Activated CD4-positive, alpha-beta memory T cell treated with anti-CD3 and anti-CD28 coated beads, Interleukin-2, amount 10 ng/mL, durations not matched to agents 7 days and 5 days (primary cell): Measurements from ENCODE around the gene ZNF516. TPM values are rescaled to one million over a fixed set of nuclear protein-coding genes. Genes with fewer than 3 reads are reported as not detected.
"Not testable (repeated sequence)": the region's sequence is repeated elsewhere in the genome, so short reads cannot be mapped to it uniquely, and the experiment has no call there.

ENCODE experiments used
- CTCF ChIA-PET: fragments of 350-600 bp; sonication (Branson Sonifier 250); formaldehyde crosslinking; loops from one replicate; lab custom pipeline; 2021; ENCODE audit warnings: antibody characterized with exemption, inconsistent platforms; lab: Charles Lee
- POLR2A ChIA-PET: fragments of 350-600 bp; sonication (Branson Sonifier 250); formaldehyde crosslinking; loops from one replicate; lab custom pipeline; 2021; ENCODE audit warnings: antibody characterized with exemption; lab: Charles Lee
- DNase-seq: peaks from one replicate; pipeline ENCODE4 v3.0.0-alpha.2; 2020
- H3K27ac Mint-ChIP-seq: one replicate; pipeline ENCODE4 v1.8.0; 2021; ENCODE audit warnings: mild to moderate bottlenecking, mixed read lengths
- H3K27me3 Mint-ChIP-seq: one replicate; pipeline ENCODE4 v1.8.0; 2021; ENCODE audit warnings: mixed read lengths
- H3K36me3 Mint-ChIP-seq: one replicate; pipeline ENCODE4 v1.8.0; 2021; ENCODE audit warnings: low read depth, mixed read lengths
- H3K4me1 Mint-ChIP-seq: one replicate; pipeline ENCODE4 v1.8.0; 2021; ENCODE audit warnings: mixed read lengths
- H3K4me3 Mint-ChIP-seq: one replicate; pipeline ENCODE4 v1.8.0; 2021; ENCODE audit warnings: mild to moderate bottlenecking, mixed read lengths
- H3K9me3 Mint-ChIP-seq: one replicate; pipeline ENCODE4 v1.8.0; 2021; ENCODE audit warnings: mixed read lengths
- total RNA-seq, 2 experiments: library from RNA; stranded (reverse); gene quantifications; one replicate each; pipeline ENCODE4 v1.2.3, GENCODE V29; 2021

Gene ZNF516
- total RNA-seq, result 1 to 10 TPM; 3.9 to 5.0 TPM

DNA sequence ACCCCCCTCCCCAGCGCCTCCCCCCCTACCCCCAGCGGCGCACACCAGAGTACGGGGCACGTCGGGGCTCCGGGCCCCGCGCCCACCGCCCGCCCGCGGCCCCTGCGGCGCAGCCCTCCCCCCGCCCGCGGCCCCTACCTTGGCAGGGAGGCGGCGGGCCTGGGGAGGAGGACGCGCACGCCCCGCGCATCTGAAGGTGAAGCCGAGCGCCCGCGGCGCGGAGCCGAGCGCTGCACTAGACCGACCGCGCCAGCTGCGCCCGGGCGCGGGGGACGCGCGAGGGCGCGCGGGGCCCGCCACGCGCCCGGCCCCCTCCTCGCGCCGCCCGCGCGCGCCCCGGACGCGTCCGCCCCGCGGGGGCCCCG, at the start of gene ZNF516:
ZNF516 (minus strand) TSS at position 237 of the 365 bp plus-strand sequence. CDS start 52,188 bp downstream, outside the sequence.
- CTCF ChIA-PET, result no interaction called here
- peak within 1 kb of the TSS; percentile 44 for H3K27ac Mint-ChIP-seq
- peaks cover 66% of the 10 kb centered on the region for H3K27me3 Mint-ChIP-seq
- DNase-seq, result no peak
- POLR2A ChIA-PET, result no interaction called here
- H3K9me3 Mint-ChIP-seq, result no peaks in the 10 kb centered on the region
- peaks cover 34% of the 10 kb centered on the region for H3K4me1 Mint-ChIP-seq
- peaks cover 7% of the 10 kb centered on the region for H3K36me3 Mint-ChIP-seq
- H3K4me3 Mint-ChIP-seq, result peak within 1 kb of the TSS; percentile 85

- peaks cover 2% of the 10 kb centered on the region for H3K27me3 Mint-ChIP-seq
- H3K9me3 Mint-ChIP-seq, result no peaks in the 10 kb centered on the region
- CTCF ChIA-PET, result no interaction called here
- POLR2A ChIA-PET, result no interaction called here
- no peaks in the 10 kb centered on the region for H3K36me3 Mint-ChIP-seq
- no peak overlapping the region for H3K4me3 Mint-ChIP-seq
- no peaks in the 10 kb centered on the region for H3K4me1 Mint-ChIP-seq
- DNase-seq, result no peak
- H3K27ac Mint-ChIP-seq, result no peak overlapping the region
Measured at GRCh38 chr18:76538846-76539245, 43.8 kb upstream of the ZNF516 start.

- Mint-ChIP-seq H3K36me3 (no peaks in the 10 kb centered on the region), H3K4me1 (no peaks in the 10 kb centered on the region), H3K4me3 (no peak overlapping the region), H3K27me3 (peaks cover 2% of the 10 kb centered on the region), H3K27ac (no peak overlapping the region), H3K9me3 (no peaks in the 10 kb centered on the region)
- POLR2A ChIA-PET, result no interaction called here
- no peak for DNase-seq
- CTCF ChIA-PET, result no interaction called here
Measured at GRCh38 chr18:76537621-76538020, 42.6 kb upstream of the ZNF516 start.

GRCh38 chr18:76536593-76536992, 41.6 kb upstream of the ZNF516 start:
- H3K4me1 Mint-ChIP-seq, H3K36me3 Mint-ChIP-seq, H3K27me3 Mint-ChIP-seq, H3K9me3 Mint-ChIP-seq, H3K4me3 Mint-ChIP-seq, H3K27ac Mint-ChIP-seq, DNase-seq, POLR2A ChIA-PET, CTCF ChIA-PET: not testable (repeated sequence)

GRCh38 chr18:76532875-76533274, 37.8 kb upstream of the ZNF516 start:
- peaks cover 4% of the 10 kb centered on the region for H3K27me3 Mint-ChIP-seq
- H3K9me3 Mint-ChIP-seq, result no peaks in the 10 kb centered on the region
- CTCF ChIA-PET, result no interaction called here
- no peak for DNase-seq
- no peaks in the 10 kb centered on the region for H3K36me3 Mint-ChIP-seq
- no peak overlapping the region for H3K27ac Mint-ChIP-seq
- POLR2A ChIA-PET, result no interaction called here
- no peak overlapping the region for H3K4me3 Mint-ChIP-seq
- peaks cover 4% of the 10 kb centered on the region for H3K4me1 Mint-ChIP-seq

- Mint-ChIP-seq H3K4me3 (no peak overlapping the region), H3K9me3 (no peaks in the 10 kb centered on the region), H3K4me1 (peaks cover 4% of the 10 kb centered on the region), H3K27me3 (peaks cover 18% of the 10 kb centered on the region), H3K27ac (no peak overlapping the region), H3K36me3 (no peaks in the 10 kb centered on the region)
- DNase-seq, result no peak
- ChIA-PET POLR2A (no interaction called here), CTCF (no interaction called here)
Measured at GRCh38 chr18:76530846-76531245, 35.8 kb upstream of the ZNF516 start.

DNA sequence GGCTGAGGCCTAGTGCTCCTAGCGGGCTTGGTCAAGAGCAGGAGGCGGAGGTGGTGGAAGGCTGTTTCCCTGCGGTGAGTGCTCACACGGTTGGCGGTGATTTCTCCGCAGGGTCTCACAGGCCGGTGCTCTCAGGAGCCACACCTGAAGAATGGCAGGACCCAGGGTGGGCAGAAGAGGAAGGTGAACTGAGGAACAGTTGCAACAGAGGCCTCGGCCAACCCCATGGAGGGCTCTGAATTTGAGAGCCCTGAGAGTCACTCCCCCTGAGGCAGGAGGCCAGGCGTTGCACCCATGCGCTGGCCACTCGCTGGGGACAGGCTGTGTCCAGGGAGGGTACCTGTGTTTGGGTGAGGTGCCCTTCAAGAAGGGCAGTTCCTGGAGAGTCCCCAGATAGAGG, 35.3 kb upstream of the ZNF516 start:
- peaks cover 20% of the 10 kb centered on the region for H3K27me3 Mint-ChIP-seq
- no peaks in the 10 kb centered on the region for H3K36me3 Mint-ChIP-seq
- H3K9me3 Mint-ChIP-seq, result no peaks in the 10 kb centered on the region
- H3K4me3 Mint-ChIP-seq, result no peak overlapping the region
- POLR2A ChIA-PET, result no interaction called here
- no peak for DNase-seq
- no peak overlapping the region for H3K27ac Mint-ChIP-seq
- CTCF ChIA-PET, result no interaction called here
- peaks cover 4% of the 10 kb centered on the region for H3K4me1 Mint-ChIP-seq

GRCh38 chr18:76529433-76529811, 34.4 kb upstream of the ZNF516 start:
- Mint-ChIP-seq H3K4me3 (no peak overlapping the region), H3K27me3 (peaks cover 25% of the 10 kb centered on the region), H3K9me3 (no peaks in the 10 kb centered on the region), H3K36me3 (no peaks in the 10 kb centered on the region), H3K27ac (no peak overlapping the region), H3K4me1 (peaks cover 7% of the 10 kb centered on the region)
- CTCF ChIA-PET, result interaction anchor here (0.8 kb wide), 1 partner anchor 131 kb away, joined by 3 read pairs; no protein-coding TSS in a partner anchor
- no peak for DNase-seq
- POLR2A ChIA-PET, result no interaction called here

DNA sequence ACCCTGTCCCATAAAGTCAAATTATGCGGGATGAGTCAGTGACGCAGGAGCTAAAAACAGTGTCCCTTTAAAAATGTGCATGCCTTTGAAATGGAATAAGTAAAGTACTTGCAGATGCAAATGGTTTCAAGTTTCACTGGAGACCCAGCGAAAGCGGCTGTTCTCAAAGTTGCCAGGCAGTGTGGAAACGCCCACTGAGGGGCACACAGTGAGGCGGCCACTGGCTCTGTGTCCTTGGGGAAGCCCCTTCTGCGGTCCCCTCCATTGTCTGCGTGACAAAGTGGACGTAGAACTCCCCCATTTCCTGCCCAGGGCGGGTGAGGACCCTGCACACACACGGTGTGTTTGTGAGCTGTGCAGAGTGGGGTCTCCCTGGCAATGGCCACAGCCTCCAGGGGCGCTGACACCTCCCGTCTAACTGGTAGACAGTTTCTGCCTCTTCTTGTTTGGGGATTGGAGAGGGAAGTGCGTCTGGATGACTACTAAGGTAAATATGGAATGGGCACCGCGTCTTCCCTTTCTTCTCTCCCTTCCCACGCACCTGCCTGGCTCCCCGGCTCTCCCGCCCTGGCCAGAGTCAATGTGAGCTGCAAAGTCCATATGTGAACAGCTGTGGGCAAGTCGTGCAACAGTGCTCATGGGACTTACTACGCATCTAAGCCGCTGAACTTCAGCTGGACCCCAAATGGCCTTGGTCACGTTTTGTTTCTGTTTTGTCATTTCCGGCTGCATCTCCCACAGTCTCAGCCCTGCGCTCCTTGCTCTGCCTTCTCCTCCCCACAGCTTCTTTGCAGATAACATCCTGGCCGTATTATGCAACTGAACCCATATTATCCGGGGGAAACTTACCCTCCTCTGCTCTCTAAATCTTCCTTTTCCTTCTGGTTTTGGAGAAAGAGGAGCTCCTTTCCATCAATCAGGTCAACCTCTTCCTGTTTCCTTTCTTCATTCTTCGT, 33.7 kb upstream of the ZNF516 start:
- peaks cover 28% of the 10 kb centered on the region for H3K27me3 Mint-ChIP-seq
- H3K4me3 Mint-ChIP-seq, result no peak overlapping the region
- H3K9me3 Mint-ChIP-seq, result no peaks in the 10 kb centered on the region
- DNase-seq, result no peak
- H3K4me1 Mint-ChIP-seq, result peaks cover 7% of the 10 kb centered on the region
- POLR2A ChIA-PET, result no interaction called here
- CTCF ChIA-PET, result interaction anchor here (0.8 kb wide), 1 partner anchor 130 kb away, joined by 3 read pairs; no protein-coding TSS in a partner anchor
- H3K36me3 Mint-ChIP-seq, result no peaks in the 10 kb centered on the region
- no peak overlapping the region for H3K27ac Mint-ChIP-seq

DNA sequence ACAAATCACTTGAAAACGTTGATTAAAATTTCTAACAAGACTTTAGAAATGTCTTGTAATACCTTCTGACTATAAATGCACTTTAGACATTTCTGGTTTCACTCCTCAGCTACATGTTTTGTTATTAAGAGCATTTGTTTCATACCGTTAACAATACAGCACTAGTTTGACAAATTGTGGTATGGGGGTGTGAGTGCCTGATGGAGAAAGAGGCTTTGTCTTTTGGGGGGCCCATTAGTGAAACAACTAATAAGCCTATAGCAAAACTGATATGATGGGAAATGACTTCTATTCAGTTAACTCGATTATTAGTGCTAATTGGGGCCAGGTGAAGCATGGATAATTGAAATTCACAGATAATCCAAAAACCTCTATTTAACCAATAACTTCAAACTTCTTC, 30.9 kb upstream of the ZNF516 start:
- Mint-ChIP-seq H3K4me1 (peaks cover 7% of the 10 kb centered on the region), H3K27ac (no peak overlapping the region), H3K36me3 (no peaks in the 10 kb centered on the region), H3K9me3 (no peaks in the 10 kb centered on the region), H3K27me3 (peaks cover 30% of the 10 kb centered on the region), H3K4me3 (no peak overlapping the region)
- ChIA-PET CTCF (no interaction called here), POLR2A (no interaction called here)
- no peak for DNase-seq

DNA sequence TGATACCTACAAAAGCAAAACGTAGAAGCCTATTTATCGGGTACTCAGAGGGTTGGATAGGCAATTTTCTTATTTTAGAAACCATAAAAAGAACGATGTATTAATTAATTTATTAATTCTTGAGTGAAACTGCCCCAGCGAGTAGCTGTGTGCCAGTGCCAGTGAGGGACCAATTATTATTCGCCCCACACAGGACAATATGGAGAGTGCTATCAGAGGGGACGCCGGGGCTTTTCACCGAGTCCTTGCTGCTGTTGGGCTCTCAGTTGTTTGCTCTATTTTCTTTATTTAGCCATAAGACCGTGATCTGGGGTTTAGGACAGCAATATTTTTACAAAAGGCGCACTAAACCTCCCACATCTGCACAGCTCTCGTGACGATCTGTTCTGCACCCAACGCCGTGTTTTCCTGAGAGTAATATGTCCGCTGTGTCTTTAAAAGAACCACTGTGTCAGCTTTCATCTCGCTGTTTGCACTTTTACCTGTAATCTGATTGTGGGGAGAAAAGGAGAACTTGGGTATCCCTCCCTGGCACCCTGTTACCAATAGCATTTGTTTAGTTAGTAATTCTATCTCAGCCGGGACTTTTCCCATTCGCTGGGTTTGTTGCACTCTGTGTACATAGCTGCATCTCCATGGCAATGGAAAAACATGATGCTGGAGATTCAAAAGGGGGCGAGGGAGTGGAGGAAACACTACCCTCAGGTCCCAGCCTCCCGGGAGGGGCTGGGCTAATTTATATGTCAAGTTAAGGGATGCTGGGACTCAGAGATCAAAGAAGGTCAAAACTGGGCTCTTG, 30.1 kb upstream of the ZNF516 start:
- Mint-ChIP-seq H3K27ac (no peak overlapping the region), H3K4me3 (no peak overlapping the region), H3K9me3 (no peaks in the 10 kb centered on the region), H3K4me1 (peaks cover 7% of the 10 kb centered on the region), H3K27me3 (peaks cover 30% of the 10 kb centered on the region), H3K36me3 (no peaks in the 10 kb centered on the region)
- ChIA-PET POLR2A (no interaction called here), CTCF (no interaction called here)
- DNase-seq, result no peak

- Mint-ChIP-seq H3K27ac (no peak overlapping the region), H3K9me3 (no peaks in the 10 kb centered on the region), H3K27me3 (peaks cover 32% of the 10 kb centered on the region), H3K36me3 (no peaks in the 10 kb centered on the region), H3K4me1 (peaks cover 7% of the 10 kb centered on the region), H3K4me3 (no peak overlapping the region)
- ChIA-PET CTCF (no interaction called here), POLR2A (no interaction called here)
- DNase-seq, result no peak
Measured at GRCh38 chr18:76524477-76524876, 29.4 kb upstream of the ZNF516 start.

DNA sequence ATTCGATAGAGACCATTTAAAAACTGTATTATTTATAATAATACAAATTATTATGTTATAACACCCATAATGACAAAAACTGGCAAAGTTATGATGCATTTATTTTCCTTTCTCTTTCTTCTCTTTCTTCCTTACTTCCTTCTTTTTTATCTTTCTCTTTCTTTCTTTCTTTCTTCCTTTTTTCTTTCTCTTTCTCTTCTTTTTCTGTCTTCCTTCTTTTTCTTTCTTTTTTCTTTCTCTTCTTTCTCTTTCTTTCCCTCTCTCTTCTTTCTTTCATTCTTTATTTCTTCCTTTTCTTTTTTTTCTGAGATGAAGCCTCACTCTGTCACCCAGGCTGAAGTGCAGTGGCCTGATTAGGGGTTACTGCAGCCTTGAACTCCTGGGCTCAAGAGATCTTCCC, 27.5 kb upstream of the ZNF516 start:
- Mint-ChIP-seq H3K27ac (no peak overlapping the region), H3K36me3 (no peaks in the 10 kb centered on the region), H3K27me3 (peaks cover 44% of the 10 kb centered on the region), H3K9me3 (no peaks in the 10 kb centered on the region), H3K4me1 (peaks cover 7% of the 10 kb centered on the region), H3K4me3 (no peak overlapping the region)
- ChIA-PET CTCF (no interaction called here), POLR2A (no interaction called here)
- no peak for DNase-seq
